ENCODE data around the gene MYOM1.

- no peak for TF ChIP-seq GATA3 (IDR thresholded peaks at IDR 0.05; ENCODE audit: low read depth, low read length)
- no peak for TF ChIP-seq GATA2 (IDR thresholded peaks at IDR 0.05; ENCODE audit: low read depth, low read length)
Measured at GRCh38 chr18:3264362-3264761, 44.6 kb upstream of the MYOM1 start.

Data from SH-SY5Y (cell line).